Anterior cingulate cortex (tissue), 58 donors: ENCODE measurements around the gene SPPL2C.
A peak's percentile ranks its signal among the peaks of the same experiment; 100 is the strongest.
"Not testable (repeated sequence)": the region's sequence is repeated elsewhere in the genome, so short reads cannot be mapped to it uniquely, and the experiment has no call there.

Experiments used
- DNase-seq, 58 donors: peaks; one replicate each; lab custom pipeline; 2025; lab: John Stamatoyannopoulos, UW

SPPL2C gene

GRCh38 chr17:45848405-45848804 lies 3.7 kb downstream of the SPPL2C start:
- DNase-seq, result no peak

DNA sequence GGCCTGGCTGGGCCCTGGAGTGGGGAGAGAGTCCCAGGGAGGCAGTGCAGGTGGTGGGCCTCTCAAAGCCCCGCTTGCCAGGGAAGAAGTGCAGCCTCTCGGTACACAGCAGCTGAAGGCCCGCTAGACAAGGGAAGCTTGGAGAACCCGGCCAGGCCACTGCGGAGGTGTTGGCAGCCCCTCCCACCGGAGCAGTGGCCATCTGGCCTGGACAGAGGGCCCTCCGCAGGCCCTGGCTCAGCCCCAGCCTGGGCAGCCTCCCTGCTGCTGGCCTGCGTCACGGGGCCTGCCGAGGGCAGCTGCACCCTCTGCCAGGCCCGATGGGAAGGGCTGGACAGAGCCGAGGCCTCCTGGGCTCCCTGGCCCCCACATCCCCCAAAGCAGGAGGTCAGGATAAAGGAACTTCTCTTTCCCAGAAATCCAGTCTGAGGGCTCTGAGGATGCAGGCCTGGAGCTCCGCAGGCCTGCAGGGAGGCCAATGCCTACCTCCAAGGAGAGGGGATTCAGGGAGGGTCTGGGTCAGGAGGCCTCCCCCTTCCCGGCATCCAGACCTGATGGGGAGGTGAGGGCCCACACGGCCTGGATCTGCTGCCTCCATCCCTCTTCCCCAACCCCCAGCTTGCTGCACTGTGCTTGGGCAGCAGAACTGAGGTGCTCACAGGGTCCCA lies 4.3 kb downstream of the SPPL2C start:
- peak in 49 of 58 donors; percentile 7 to 83 (median 57) for DNase-seq

DNA sequence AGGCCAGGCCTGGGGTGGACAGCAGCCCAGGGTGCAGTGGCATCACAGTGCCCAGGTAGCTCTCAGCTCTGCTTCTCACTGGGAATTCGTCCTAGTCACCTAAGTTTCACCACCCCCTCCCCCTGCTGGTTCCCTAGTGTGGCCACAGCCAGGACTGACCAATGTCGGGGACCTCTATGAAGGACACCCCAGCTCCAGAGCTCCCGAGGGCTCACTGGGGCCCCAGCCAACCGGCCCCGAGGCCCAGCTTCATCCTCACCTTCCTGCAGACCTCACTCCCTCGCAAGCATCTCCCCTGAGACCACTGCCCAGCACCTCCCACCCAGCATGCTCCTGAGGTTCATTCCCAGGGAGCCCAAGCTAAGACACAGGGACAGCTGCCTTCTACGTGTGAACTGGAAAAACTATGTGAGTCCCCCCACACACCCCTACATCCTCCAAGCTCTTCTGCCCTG lies 4.9 kb downstream of the SPPL2C start:
- no peak for DNase-seq

GRCh38 chr17:45850011-45850410 lies 5.3 kb downstream of the SPPL2C start:
- DNase-seq, result no peak

- no peak for DNase-seq
Measured at GRCh38 chr17:45850468-45850867, 5.8 kb downstream of the SPPL2C start.

- no peak for DNase-seq
Measured at GRCh38 chr17:45851022-45851421, 6.3 kb downstream of the SPPL2C start.

- no peak for DNase-seq
Measured at GRCh38 chr17:45851464-45851863, 6.8 kb downstream of the SPPL2C start.

DNA sequence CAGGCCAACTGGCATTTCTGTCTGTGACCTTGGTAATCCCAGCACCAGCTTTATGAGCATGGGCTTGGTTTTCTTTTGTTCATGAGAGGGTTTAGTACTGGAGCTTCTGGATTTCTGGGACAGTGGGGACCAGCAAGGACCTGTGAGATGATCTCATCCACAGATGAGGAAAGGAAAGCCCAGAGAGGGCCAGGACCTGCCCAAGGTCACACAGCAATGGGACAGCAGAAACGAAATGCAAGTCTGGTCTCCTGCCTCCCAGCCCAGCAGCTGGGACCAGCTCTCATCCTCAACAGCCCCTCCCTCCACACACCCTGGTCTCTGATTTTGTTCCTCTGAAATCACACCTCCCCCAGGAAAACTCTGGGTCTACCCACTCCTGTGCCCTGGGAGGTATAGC lies 7.2 kb downstream of the SPPL2C start:
- DNase-seq, result no peak

- DNase-seq, result peak in 44 of 58 donors; percentile 7 to 77 (median 33)
Measured at GRCh38 chr17:45852535-45853297, 8.0 kb downstream of the SPPL2C start.

DNA sequence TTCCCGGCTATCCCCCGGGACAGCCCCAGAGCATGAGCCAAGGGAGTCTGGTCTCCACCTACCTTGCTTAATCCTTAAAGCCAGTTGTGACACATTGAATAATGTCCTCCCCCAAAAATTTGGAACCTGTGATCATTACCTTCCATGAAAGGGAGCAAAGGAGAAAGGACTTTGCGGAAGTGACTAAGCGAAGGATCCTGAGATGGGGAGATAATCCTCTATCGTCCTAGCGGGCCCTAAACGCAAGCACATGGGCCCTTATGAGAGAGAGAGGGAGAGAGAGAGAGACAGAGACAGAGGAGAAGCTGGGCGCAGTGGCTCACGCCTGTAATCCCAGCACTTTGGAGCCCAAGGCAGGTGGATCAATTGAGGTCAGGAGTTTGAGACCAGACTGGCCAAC lies 9.5 kb downstream of the SPPL2C start:
- DNase-seq, result no peak

- DNase-seq, result no peak
Measured at GRCh38 chr17:45855691-45856336, 11.1 kb downstream of the SPPL2C start.

- DNase-seq, result peak in 1 of 58 donors; percentile 26
Measured at GRCh38 chr17:45857977-45858708, 13.5 kb downstream of the SPPL2C start.

GRCh38 chr17:45861165-45861564 lies 16.5 kb downstream of the SPPL2C start:
- no peak for DNase-seq

DNA sequence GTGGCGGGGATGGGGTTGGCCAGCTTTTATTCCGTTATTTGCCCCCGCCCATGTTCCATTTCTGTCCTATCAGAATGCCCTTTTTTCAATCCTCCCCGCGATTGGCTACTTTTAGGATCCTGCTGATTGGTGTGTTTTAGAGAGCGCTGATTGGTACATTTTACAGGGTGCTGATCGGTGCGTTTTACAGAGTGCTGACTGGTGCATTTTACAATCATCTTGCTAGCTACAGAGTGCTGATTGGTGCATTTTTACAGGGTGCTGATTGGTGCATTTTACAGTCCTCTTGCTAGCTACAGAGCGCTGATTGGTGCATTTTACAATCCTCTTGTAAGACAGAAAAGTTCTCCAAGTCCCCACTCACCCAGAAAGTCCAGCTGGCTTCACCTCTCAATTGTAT lies 17.4 kb downstream of the SPPL2C start:
- not testable (repeated sequence) for DNase-seq

- no peak for DNase-seq
Measured at GRCh38 chr17:45863857-45864654, 19.4 kb downstream of the SPPL2C start.

DNA sequence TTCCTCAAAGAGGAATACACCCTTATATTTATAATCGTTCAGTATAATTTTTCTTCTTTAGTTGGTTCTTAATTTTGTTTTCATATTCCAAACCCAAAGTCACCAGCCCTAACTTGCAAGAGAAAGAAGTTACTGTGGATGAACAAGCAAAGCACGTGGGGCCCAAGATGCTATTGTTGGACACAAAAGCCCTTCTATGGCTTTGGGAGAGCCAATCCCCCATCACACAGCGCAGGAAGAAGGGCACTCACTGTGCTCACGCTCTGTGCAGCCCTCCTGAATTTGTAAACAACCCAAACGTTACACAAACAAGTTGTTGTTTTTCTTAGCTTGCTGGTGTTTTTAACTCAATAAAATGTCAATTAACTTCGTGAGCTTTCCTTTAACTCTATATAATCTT lies 22.5 kb downstream of the SPPL2C start:
- DNase-seq, result peak in 43 of 58 donors; percentile 5 to 84 (median 51)

DNA sequence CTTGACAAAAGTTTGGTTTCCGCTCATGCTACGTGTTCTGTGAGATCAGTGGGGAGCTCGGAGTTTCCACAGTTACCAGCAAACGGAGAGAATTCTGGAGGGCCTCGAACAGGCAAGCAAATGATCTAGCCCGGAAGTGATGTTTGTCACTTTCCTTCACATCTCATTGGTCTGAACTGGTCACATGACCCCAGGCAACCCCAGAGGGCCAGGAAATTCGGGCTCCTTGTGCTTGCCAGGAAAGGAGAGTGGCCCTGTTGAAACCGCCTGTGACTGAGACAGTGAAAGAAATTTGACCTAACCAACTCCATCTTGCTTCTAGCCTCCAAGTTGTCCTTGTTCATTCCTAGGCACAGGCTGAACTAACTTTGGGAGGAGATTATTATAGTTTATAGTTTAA lies 23.0 kb downstream of the SPPL2C start:
- DNase-seq, result peak in 4 of 58 donors; percentile 17 to 30 (median 24)

DNA sequence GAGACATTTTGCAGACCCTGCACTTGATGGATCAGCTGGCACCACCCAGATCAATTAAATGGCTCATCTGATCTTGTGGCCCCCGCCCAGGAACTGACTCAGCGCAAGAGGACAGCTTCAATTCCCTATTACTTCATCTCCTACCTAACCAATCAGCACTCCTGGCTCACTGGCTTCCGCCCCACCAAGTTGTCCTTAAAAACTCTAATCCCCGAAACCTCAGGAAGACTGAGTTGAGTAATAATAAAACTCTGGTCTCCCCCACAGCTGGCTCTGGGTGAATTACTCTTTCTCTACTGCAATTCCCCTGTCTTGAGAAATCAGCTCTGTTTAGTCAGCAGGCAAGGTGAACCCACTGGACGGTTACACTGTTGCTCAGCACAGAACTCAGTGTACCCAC lies 23.6 kb downstream of the SPPL2C start:
- no peak for DNase-seq

- DNase-seq, result no peak
Measured at GRCh38 chr17:45869676-45870341, 25.1 kb downstream of the SPPL2C start.
